Measurements from ENCODE around the gene PRKCB. TPM values are rescaled to one million over a fixed set of nuclear protein-coding genes. Genes with fewer than 3 reads are reported as not detected.
A peak's percentile ranks its signal among the peaks of the same experiment; 100 is the strongest.

The PRKCB gene
- polyA plus RNA-seq, 3 donors: 57.4 to 87.4 (median 75.5) TPM

GRCh38 chr16:23889189-23889588 is 53.4 kb downstream of the PRKCB start:
- no peak for DNase-seq
- Histone ChIP-seq H4K20me1 (ENCODE audit: insufficient read depth, low read length) (peaks cover 98% of the 10 kb centered on the region), H3K4me3 (replicated peaks in 1 of 3; ENCODE audit: low read depth in 2 of 3, low read length in 3 of 3) (no peak overlapping the region), H3K4me1 (ENCODE audit: control insufficient read depth in 1 of 2, insufficient read depth in 2 of 2, low read length in 2 of 2) (peaks cover 4 to 13% of the 10 kb centered on the region in 2 donors), H3K9ac (ENCODE audit: insufficient read depth, low read length, poor library complexity, severe bottlenecking) (no peak overlapping the region), H3K27me3 (ENCODE audit: control insufficient read depth in 2 of 2, insufficient read depth in 2 of 2, low read length in 2 of 2) (no peaks in the 10 kb centered on the region), H3K9me3 (replicated peaks in 1 of 2; ENCODE audit: control insufficient read depth in 1 of 2, insufficient read depth in 1 of 2, low read length in 2 of 2) (no peaks in the 10 kb centered on the region), H3K79me2 (ENCODE audit: insufficient read depth, low read length) (peaks cover 96% of the 10 kb centered on the region), H2AFZ (ENCODE audit: insufficient read depth, low read depth, low read length, poor library complexity, severe bottlenecking) (no peak overlapping the region), H3K36me3 (replicated peaks in 1 of 2; ENCODE audit: control insufficient read depth in 1 of 2, insufficient read depth in 2 of 2, low read length in 2 of 2) (peaks cover 8 to 50% of the 10 kb centered on the region in 2 donors), H3K27ac (ENCODE audit: low read depth in 1 of 2, low read length in 2 of 2) (no peak overlapping the region), H3K4me2 (replicated peaks; ENCODE audit: extremely low read depth, low read length, poor library complexity, severe bottlenecking) (no peak overlapping the region)
- H3K27ac Mint-ChIP-seq: peak overlapping the region in 2 of 7 donors; percentile 0 to 40
- peaks cover 50% of the 10 kb centered on the region in 2 donors for H3K36me3 Mint-ChIP-seq
- H3K9me3 Mint-ChIP-seq: peaks cover 0 to 2% (median 0%) of the 10 kb centered on the region in 7 donors
- peaks cover 0 to 4% (median 0%) of the 10 kb centered on the region in 3 donors for H3K27me3 Mint-ChIP-seq (ENCODE audit: low read depth in 3 of 3)
- TF ChIP-seq CTCF (IDR thresholded peaks at IDR 0.05): no peak
- H3K4me1 Mint-ChIP-seq: peaks cover 45% of the 10 kb centered on the region
- intact Hi-C loops (cut with micrococcal nuclease): no loop called here
- H3K4me3 Mint-ChIP-seq: no peak overlapping the region
- WGBS (ENCODE audit: insufficient coverage): 85% methylated on average over 1 of the region's 2 CpGs

GRCh38 chr16:23893986-23894385 is 58.2 kb downstream of the PRKCB start:
- Mint-ChIP-seq H3K4me3 (no peak overlapping the region), H3K9me3 (peaks cover 0 to 2% (median 0%) of the 10 kb centered on the region in 7 donors), H3K4me1 (peaks cover 48% of the 10 kb centered on the region), H3K27me3 (ENCODE audit: low read depth in 3 of 3) (peaks cover 0 to 2% (median 2%) of the 10 kb centered on the region in 3 donors), H3K36me3 (peaks cover 45 to 62% of the 10 kb centered on the region in 2 donors), H3K27ac (peak overlapping the region in 1 of 7 donors; percentile 22)
- Histone ChIP-seq H3K9ac (ENCODE audit: insufficient read depth, low read length, poor library complexity, severe bottlenecking) (no peak overlapping the region), H3K4me3 (replicated peaks in 1 of 3; ENCODE audit: low read depth in 2 of 3, low read length in 3 of 3) (no peak overlapping the region), H3K4me1 (ENCODE audit: control insufficient read depth in 1 of 2, insufficient read depth in 2 of 2, low read length in 2 of 2) (peaks cover 0 to 4% of the 10 kb centered on the region in 2 donors), H3K4me2 (replicated peaks; ENCODE audit: extremely low read depth, low read length, poor library complexity, severe bottlenecking) (no peak overlapping the region), H4K20me1 (ENCODE audit: insufficient read depth, low read length) (peaks cover 98% of the 10 kb centered on the region), H3K36me3 (replicated peaks in 1 of 2; ENCODE audit: control insufficient read depth in 1 of 2, insufficient read depth in 2 of 2, low read length in 2 of 2) (peaks cover 2 to 51% of the 10 kb centered on the region in 2 donors), H3K27me3 (ENCODE audit: control insufficient read depth in 2 of 2, insufficient read depth in 2 of 2, low read length in 2 of 2) (no peaks in the 10 kb centered on the region), H3K9me3 (replicated peaks in 1 of 2; ENCODE audit: control insufficient read depth in 1 of 2, insufficient read depth in 1 of 2, low read length in 2 of 2) (no peaks in the 10 kb centered on the region), H3K27ac (ENCODE audit: low read depth in 1 of 2, low read length in 2 of 2) (peak overlapping the region in 1 of 2 donors; percentile 43), H2AFZ (ENCODE audit: insufficient read depth, low read depth, low read length, poor library complexity, severe bottlenecking) (no peak overlapping the region), H3K79me2 (ENCODE audit: insufficient read depth, low read length) (peaks cover 94% of the 10 kb centered on the region)
- no peak for TF ChIP-seq CTCF (IDR thresholded peaks at IDR 0.05)
- WGBS (ENCODE audit: insufficient coverage): 20% methylated on average over 1 of the region's 1 CpG
- intact Hi-C loops (cut with micrococcal nuclease): no loop called here
- no peak for DNase-seq

Measured in CD14-positive monocyte (primary cell).